GM19395 (cell line): ENCODE measurements around the gene ZNF225.
"Not testable (repeated sequence)": the region's sequence is repeated elsewhere in the genome, so short reads cannot be mapped to it uniquely, and the experiment has no call there.

Experiments
- ATAC-seq: cut with Tn5 transposase; IDR thresholded peaks from one replicate; pipeline ENCODE4 v1.9.1; 2021; ENCODE audit warnings: mild to moderate bottlenecking, moderate library complexity; ENCODE audit not compliant: unreplicated experiment

Gene ZNF225

GRCh38 chr19:44156475-44156874, 43.3 kb downstream of the ZNF225 start:
- no peak for ATAC-seq

DNA sequence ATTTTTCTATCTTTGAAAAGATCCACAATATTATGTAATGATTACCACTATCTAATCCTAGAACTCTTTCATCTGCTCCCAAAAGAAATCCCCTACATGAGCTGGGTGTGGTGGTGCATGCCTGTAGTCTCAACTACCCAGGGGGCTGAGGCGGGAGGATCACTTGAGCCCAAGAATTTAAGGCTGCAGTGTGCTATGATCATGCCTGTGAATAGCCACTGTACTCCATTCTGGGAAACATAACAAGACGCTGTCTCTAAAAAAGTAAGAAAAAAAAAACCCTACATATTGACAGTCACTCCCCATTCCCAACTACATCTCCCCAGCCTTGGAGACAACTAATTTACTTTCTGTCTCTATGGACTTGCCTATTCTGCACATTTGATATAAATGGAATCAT, 50.6 kb downstream of the ZNF225 start:
- no peak for ATAC-seq

DNA sequence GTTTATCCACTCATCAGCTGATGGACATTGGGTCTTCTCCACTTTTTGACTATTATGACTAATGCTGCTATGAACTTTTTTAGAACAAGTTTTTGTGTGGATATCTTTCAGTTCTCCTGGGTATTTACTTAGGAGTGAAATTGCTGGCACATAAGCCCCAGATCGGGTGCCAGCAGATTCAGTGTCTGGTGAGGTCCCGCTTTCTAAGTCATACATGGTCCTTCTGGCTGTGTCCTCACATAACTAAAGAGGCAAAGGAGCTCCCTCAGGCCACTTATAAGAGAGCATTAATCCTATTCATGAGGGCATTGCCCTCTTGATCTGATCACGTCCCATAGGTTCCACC, 51.1 kb downstream of the ZNF225 start:
- no peak for ATAC-seq

- ATAC-seq, result peak; percentile 92
Measured at GRCh38 chr19:44164673-44165512, 51.7 kb downstream of the ZNF225 start, which contains the start of gene ZNF226. TSS of gene ZNF226 (plus strand) at chr19:44165100. CDS start at chr19:44170081, 4,981 bp downstream.

DNA sequence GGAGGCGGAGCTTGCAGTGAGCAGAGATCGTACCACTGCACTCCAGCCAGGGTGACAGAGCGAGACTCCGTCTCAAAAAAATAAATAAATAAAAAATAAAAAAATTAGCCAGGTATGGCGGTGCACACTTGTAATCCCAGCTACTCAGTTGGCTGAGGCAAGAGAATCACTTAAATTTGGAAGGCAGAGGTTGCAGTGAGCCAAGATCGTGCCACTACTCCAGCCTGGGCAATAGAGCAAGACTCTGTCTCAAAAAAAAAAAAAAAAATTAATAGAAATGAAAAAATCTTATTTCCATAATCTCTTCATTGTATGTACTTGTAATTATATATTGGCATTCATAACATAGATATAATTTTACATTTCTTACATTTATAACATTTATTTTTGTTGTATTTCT, 57.5 kb downstream of the ZNF225 start:
- ATAC-seq, result not testable (repeated sequence)

- ATAC-seq, result no peak
Measured at GRCh38 chr19:44176590-44176989, 63.4 kb downstream of the ZNF225 start.

DNA sequence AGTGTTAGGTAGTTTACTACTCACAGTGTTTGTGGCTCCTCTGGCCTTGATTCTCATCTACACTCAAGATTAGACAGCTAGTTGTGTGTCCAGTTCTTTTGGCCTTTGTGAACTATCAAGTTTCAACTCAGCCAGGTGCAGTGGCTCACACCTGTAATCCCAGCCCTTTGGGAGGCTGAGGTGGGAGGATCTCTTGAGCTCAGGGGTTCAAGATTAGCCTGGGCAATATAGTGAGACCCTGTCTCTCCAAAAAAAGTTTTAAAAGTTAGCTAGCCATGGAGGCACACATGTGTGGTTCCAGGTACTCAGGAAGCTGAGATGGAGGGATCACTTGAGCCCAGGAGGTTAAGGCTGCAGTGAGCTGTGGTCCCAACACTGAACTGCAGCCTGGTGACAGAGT, 67.8 kb downstream of the ZNF225 start:
- ATAC-seq, result no peak

DNA sequence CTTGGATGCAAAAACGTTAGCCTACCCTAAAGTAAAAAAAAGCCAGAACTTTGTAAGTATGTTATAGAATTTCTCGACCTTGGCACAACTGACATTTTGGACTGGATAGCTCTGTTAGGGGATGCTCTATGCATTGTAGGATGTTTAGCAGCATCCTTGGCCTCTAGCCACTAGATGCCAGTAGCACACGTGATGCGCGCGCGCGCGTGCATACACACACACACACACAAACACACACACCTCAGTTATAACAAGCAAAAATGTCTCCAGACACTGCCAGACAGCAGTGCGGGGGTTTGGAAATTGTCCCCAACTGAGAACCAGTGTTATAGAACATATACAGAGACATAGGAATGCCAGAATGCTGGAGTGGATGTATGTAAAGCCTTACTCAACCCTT, 68.9 kb downstream of the ZNF225 start:
- no peak for ATAC-seq
